Nasal cavity respiratory epithelium epithelial cell of viscerocranial mucosa (primary cell): ENCODE results near the gene EML5. TPM values are rescaled to one million over a fixed set of nuclear protein-coding genes. Genes with fewer than 3 reads are reported as not detected.

Source experiments
- total RNA-seq: library from RNA; depleted of rRNA; stranded (reverse); fragments of >200 nt; gene quantifications from 2 replicates; pipeline ENCODE4 v1.2.3, GENCODE V29; 2014

The EML5 gene
- total RNA-seq, result 0.78 and 1.4 TPM in 2 replicates

DNA sequence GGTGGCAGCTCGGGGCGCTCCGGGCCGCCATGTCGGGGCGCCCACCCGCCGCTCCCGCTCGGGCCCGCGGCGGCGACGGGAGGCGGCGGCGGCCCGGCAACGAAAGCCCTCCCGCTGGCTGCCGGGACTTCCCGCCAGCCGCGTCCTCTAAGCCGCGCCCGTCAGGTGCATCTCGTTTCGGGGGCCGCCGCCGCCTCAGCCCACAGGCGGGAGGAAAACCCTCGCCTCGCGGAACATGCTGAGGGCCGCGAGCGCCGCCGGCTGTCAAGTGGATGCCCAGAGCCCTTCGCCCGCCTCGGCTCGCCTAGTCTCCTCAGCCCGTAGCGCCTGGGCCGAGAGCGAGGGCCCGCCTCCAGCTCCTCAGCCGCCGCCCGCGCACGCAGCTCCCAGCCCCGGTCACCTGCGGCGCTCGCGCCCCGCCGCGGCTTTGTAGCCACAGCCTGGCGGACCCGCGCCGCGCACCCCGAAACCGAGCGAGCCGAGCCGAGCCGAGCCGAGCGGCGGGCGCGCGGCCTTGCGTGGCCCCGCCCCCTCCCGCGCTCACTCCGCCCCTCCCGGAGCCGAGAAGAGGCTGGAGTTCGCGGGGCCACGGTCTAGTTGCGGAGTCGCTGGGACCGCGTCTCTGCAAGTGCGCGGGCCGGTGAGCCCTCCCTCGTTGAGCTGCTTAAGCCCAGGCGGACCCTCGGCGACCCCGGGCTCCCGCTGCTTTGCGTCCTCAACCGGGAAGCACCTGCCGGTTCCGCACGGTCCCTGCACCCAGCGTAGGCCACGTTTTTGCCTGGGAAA lies at the start of gene EML5:
TSS of gene EML5 (minus strand) at position 481 of the 786 bp plus-strand sequence. CDS start at position 31, 450 bp downstream.

DNA sequence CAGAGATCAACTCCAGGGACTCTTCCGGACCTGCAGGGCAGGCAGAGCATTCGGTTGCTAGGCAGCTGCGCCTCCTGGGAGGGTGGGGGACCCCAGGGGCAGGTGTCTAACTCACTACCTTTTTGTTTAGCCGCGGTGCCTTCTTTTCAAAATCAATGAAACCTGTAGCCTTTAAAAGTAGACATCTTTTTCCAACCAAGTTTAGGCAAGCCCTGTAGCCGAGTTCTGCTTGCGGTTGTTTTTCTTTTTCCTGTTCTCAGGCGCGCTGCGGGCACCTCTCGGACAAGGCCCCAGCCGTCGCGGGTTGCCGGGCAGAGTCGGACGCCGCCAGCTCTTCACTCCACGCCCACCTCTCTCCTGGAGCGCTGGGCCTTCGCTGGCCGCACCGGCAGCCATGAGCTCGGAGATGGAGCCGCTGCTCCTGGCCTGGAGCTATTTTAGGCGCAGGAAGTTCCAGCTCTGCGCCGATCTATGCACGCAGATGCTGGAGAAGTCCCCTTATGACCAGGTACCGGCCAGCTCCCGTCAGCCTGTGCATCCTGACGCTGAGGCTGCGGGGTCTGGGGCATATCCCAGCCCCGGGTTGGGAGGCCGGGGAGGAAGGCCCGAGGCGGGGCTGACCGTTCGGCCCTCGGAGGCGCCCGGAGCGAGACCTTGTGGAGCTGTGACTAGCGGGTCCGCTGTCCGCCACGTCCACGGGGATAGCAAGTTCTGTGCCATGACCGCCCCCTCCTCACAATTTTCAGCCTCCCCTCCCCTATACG lies 31.7 kb upstream of the EML5 start, which contains the start of gene TTC8:
TSS of gene TTC8 (plus strand) at position 338 of the 764 bp plus-strand sequence. CDS start at position 395, 57 bp downstream.

DNA sequence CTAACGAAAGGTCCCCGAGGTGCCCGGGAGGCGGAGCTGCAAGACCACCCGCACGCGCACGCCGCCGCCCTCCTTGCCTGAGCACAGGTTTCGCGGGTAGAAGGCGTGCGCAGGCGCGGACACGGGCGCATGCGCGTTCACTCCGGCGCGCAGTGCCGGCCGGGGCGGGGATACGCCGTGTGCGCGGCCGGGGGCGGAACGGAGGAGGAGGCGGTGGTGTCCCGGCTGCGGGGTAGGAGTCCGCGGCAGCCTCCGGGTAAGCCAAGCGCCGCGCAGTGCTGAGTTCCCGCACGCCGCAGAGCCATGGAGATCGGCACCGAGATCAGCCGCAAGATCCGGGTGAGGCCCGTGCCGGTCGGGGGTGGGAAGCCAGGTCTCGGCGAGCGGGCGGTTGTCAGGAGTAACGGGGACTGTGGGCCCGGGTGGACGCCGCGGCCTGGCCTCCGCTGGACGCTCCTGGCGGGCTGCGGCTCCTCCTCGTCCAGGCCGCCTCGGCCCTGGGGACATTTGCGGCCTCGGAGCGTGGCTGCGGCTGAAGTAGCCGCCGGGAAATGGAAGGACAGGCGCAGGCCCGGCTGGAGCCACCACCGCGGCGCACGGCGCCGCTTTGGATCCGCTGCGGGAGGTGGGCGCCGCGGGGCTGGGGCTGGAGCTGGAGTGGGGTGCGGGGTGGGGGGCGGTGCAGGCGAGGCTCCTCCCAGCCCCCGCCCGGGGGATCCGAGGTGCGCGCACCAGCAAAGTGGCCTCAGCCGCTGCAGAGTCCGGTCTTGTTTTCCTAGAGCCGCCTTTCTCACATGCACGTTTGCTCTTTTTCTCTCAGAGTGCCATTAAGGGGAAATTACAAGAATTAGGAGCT lies 229.7 kb downstream of the EML5 start, which contains the start of gene ZC3H14:
TSS of gene ZC3H14 (plus strand) at position 207 of the 856 bp plus-strand sequence. CDS start at position 304, 97 bp downstream.

Other genes starting within 250 kb of the EML5 start
- gene PTPN21, start 237.9 kb downstream of the EML5 start, total RNA-seq, result 5.8 and 13.4 TPM in 2 replicates
- gene ZC3H14, start 229.9 kb downstream of the EML5 start, total RNA-seq, result 49.2 and 70.8 TPM in 2 replicates
- gene TTC8, start 31.7 kb upstream of the EML5 start, total RNA-seq, result 8.2 and 17.9 TPM in 2 replicates